Cardiac muscle cell (in vitro differentiated cells and primary cell): ENCODE measurements around the gene TBX18. TPM values are rescaled to one million over a fixed set of nuclear protein-coding genes. Genes with fewer than 3 reads are reported as not detected.

Source experiments
- DNase-seq, 2 donors: peaks; one replicate each; pipeline versions ENCODE4 v3.0.0 to v3.0.0-alpha.2; 2010 to 2017; ENCODE audit warnings: low read depth in 1 of 2, low spot score in 1 of 2
- H3K27ac ChIP-seq: fragments of 200-600 bp; sonication (generic); 2 replicates; pipeline ENCODE4 v1.5.1; 2016
- H3K27me3 ChIP-seq: fragments of 200-600 bp; sonication (generic); 2 replicates; pipeline ENCODE4 v1.6.0; 2016; ENCODE audit warnings: control low read depth
- H3K36me3 ChIP-seq: fragments of 200-600 bp; sonication (generic); 2 replicates; pipeline ENCODE4 v1.5.1; 2016; ENCODE audit warnings: control low read depth
- H3K4me1 ChIP-seq: fragments of 200-600 bp; sonication (generic); 2 replicates; pipeline ENCODE4 v1.8.1; 2017; ENCODE audit warnings: low read depth, mild to moderate bottlenecking, mixed run types
- H3K4me3 ChIP-seq: fragments of 200-600 bp; sonication (generic); 2 replicates; pipeline ENCODE4 v1.5.1; 2016; ENCODE audit warnings: mild to moderate bottlenecking
- H3K9me3 ChIP-seq: fragments of 200-600 bp; sonication (generic); 2 replicates; pipeline ENCODE4 v1.5.1; 2017; ENCODE audit warnings: low read depth, mild to moderate bottlenecking, control low read depth
- CTCF ChIP-seq: IDR thresholded peaks from 2 replicates; pipeline ENCODE4 v1.5.1; 2012; ENCODE audit warnings: low read depth, mild to moderate bottlenecking, low read length
- polyA plus RNA-seq: library from polyadenylated mRNA; unstranded; fragments of >200 nt; fragmentation: Nextera tagmentation; extraction: Ambion mirVana; gene quantifications from 2 replicates; pipeline ENCODE4 v1.2.1, GENCODE V29; 2016
- total RNA-seq: library from RNA; depleted of rRNA; stranded (reverse); fragments of >200 nt; gene quantifications from 2 replicates; pipeline ENCODE4 v1.2.3, GENCODE V29; 2016

Gene TBX18
- total and polyA plus RNA-seq, 2 experiments from 2014 or later, result 1.2 to 5.5 TPM

DNA sequence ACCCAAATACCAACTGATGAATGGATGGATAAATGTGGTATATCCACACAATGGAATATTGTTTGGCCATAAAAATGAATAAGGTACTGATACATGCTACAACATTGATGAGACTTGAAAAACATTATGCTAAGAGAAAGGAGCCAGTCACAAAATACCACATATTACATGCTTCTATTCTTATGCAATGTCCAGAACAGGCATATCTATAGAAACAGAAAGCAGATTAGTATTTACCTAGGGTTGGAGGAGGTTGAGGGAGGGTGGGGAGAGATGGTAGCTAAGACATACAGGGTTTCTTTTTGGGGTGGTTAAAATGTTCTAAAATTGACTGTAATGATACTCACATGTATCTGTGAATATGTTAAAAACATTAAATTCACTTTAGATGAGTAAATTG is 24.8 kb upstream of the TBX18 start:
- H3K9me3 ChIP-seq, result no peaks in the 10 kb centered on the region

DNA sequence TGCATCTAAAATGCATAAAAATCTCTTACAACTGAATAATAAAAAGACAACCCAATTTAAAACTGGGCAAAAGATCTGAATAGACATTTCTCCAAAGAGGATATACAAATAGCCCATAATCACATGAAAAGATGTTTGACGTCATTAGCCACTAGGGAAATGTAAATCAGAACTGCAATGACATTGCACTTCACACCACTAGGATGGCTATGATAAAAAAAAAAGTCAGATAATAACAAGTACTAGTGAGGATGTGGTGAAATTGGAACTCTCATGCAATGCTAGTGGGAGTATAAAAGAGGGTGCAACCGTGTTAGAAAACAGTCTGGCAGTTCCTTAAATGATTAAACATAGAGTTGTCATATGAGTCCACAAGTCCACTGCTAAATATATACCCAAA is 24.3 kb upstream of the TBX18 start:
- DNase-seq, result no peak
- TF ChIP-seq CTCF, result no peak

More for the DNA sequence above, 24.8 kb upstream of the TBX18 start:
- H3K36me3 ChIP-seq, result no peaks in the 10 kb centered on the region
- H3K4me1 ChIP-seq, result no peaks in the 10 kb centered on the region
- no peak for DNase-seq
- no peak for TF ChIP-seq CTCF
- peaks cover 13% of the 10 kb centered on the region for H3K27me3 ChIP-seq
- no peak overlapping the region for H3K27ac ChIP-seq
- no peak overlapping the region for H3K4me3 ChIP-seq

DNA sequence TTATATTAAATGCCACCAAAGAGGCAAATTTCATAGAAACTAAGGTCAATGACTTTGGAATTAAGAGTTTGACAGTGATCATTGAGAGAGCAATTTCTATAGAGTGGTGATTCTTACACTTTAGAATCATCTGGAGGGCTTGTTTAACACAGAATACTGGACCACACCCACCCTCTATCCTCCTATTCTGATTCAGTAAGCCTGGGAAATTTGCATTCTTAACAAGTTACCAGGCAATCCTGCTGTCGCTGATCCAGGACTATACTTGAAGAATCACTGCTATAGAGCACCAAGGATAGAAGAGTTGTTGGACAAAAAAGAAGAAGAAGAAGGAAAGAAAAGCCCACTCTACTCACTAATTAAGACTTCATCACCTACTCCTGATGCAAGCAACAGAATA is 21.3 kb upstream of the TBX18 start:
- TF ChIP-seq CTCF, result no peak
- Histone ChIP-seq H3K4me1 (no peaks in the 10 kb centered on the region), H3K27ac (no peak overlapping the region), H3K9me3 (no peaks in the 10 kb centered on the region), H3K4me3 (no peak overlapping the region), H3K36me3 (no peaks in the 10 kb centered on the region), H3K27me3 (peaks cover 46% of the 10 kb centered on the region)
- DNase-seq, result no peak

More for the DNA sequence above, 24.3 kb upstream of the TBX18 start:
- H3K9me3 ChIP-seq, result no peaks in the 10 kb centered on the region
- no peak overlapping the region for H3K27ac ChIP-seq
- no peak overlapping the region for H3K4me3 ChIP-seq
- no peaks in the 10 kb centered on the region for H3K36me3 ChIP-seq
- H3K27me3 ChIP-seq, result peaks cover 16% of the 10 kb centered on the region
- H3K4me1 ChIP-seq, result no peaks in the 10 kb centered on the region

DNA sequence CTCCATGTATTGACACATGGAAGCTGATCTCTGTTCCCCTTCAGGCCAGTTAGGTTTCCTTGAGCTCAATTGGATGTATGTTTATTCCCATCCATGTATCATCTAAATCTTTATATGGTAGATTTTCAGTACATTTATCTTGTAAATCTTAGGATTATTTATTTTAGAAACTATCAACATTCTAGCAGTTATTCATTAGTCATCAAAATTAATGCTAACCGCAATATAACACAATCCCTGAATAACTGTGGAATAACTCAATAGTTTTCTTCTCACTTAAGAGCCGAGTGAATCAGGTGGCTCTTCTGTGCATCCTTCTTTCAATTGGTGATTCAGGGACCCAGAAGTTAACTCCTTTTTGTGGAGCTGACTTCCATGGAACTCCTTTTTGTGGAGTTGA is 15.5 kb upstream of the TBX18 start:
- no peak for TF ChIP-seq CTCF
- Histone ChIP-seq H3K27ac (no peak overlapping the region), H3K27me3 (peaks cover 95% of the 10 kb centered on the region), H3K4me1 (no peaks in the 10 kb centered on the region), H3K9me3 (no peaks in the 10 kb centered on the region), H3K4me3 (no peak overlapping the region), H3K36me3 (no peaks in the 10 kb centered on the region)
- DNase-seq, result no peak

DNA sequence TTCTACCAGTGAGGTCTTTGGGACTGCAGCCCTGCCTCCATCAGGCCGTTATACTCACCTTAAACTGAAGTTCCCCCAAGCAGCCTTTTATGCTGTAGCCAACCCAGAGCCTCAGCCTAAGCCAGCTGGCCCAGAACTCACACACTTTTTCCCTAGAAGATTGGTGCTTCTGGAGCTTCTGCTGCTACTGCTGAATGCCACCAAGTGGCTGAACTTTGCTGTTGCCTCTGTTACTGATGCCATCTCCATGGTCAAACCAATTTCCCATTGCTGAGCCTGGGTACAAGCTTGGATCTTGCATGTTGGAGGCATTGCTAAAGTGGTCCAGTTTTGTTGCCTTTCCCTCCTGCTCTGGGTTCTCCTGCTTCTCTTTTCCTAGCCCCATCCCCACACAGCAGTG is 15.0 kb upstream of the TBX18 start:
- DNase-seq, result no peak

More for the DNA sequence above, 15.0 kb upstream of the TBX18 start:
- no peaks in the 10 kb centered on the region for H3K4me1 ChIP-seq
- H3K27ac ChIP-seq, result no peak overlapping the region
- H3K36me3 ChIP-seq, result no peaks in the 10 kb centered on the region
- H3K4me3 ChIP-seq, result no peak overlapping the region
- TF ChIP-seq CTCF, result no peak
- H3K9me3 ChIP-seq, result no peaks in the 10 kb centered on the region
- H3K27me3 ChIP-seq, result peaks cover 97% of the 10 kb centered on the region
